GF-D8 (cell line): Measurements from ENCODE around the gene SMC6.

ENCODE experiments used
- DNase-seq: peaks from one replicate; lab custom pipeline; 2025; lab: John Stamatoyannopoulos, UW

Gene SMC6

GRCh38 chr2:17615728-17616351 lies 137.8 kb downstream of the SMC6 start:
- no peak for DNase-seq

- no peak for DNase-seq
Measured at GRCh38 chr2:17615147-17615546, 138.5 kb downstream of the SMC6 start.

- no peak for DNase-seq
Measured at GRCh38 chr2:17614174-17614930, 139.3 kb downstream of the SMC6 start.
